ENCODE measurements around the gene TMEM243.

GRCh38 chr7:87234949-87235348 is 15.4 kb upstream of the TMEM243 start:
- no peak for TF ChIP-seq EP300 (IDR thresholded peaks at IDR 0.05)
- no peak for TF ChIP-seq CTCF (IDR thresholded peaks at IDR 0.05)
- no peak for TF ChIP-seq POLR2A (IDR thresholded peaks at IDR 0.05)

Measured in upper lobe of left lung (tissue), 4 donors.